UCSD-AML1 (cell line): Measurements from ENCODE around the gene TMEM179.
"Not testable (repeated sequence)": the region's sequence is repeated elsewhere in the genome, so short reads cannot be mapped to it uniquely, and the experiment has no call there.

ENCODE experiments used
- DNase-seq: peaks from one replicate; lab custom pipeline; 2025; ENCODE audit not compliant: unreplicated experiment; lab: John Stamatoyannopoulos, UW

TMEM179 gene

GRCh38 chr14:104638190-104638589, 33.6 kb upstream of the TMEM179 start:
- no peak for DNase-seq

DNA sequence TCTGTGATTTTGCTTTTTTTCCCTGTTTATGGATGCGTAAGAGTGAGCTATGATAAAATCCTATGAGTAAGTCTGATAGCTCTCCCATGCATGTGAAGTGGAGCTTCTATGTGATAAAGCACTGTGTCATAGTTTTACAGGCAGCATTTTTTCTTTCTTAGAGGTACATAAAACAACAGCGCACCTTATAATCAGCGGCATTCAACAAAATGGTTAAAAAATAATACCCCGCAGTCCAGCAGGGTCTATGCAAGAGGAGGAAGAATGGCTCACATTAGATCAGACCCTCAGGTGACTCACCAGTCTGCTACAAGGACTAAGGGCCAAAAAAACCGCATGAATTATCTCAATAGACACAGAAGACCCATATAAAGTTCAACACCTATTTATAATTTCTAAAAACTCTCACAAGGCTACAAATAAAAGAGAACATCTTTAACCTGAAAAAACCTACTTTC, 33.0 kb upstream of the TMEM179 start:
- no peak for DNase-seq

GRCh38 chr14:104636846-104637545, 32.4 kb upstream of the TMEM179 start:
- not testable (repeated sequence) for DNase-seq

GRCh38 chr14:104636131-104636530, 31.6 kb upstream of the TMEM179 start:
- no peak for DNase-seq

DNA sequence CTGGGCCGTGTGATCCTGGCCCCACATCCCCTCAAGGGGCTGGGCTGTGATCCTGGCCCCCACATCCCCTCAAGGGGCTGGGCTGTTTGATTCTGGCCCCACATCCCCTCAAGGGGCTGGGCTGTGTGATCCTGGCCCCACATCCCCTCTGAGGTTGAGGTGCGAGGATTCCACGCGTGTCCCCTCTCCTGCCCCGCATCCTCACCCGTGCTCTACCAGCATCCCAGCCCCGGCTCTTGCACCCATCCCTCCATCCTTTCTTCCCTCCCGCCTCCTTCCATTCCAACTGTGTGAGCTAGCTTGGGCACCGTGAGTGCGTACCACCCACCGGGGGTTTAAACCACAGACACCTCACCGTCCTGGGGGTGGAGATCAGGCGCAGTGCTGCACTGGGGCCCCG, 31.1 kb upstream of the TMEM179 start:
- DNase-seq: no peak

- no peak for DNase-seq
Measured at GRCh38 chr14:104634886-104635570, 30.5 kb upstream of the TMEM179 start.

GRCh38 chr14:104634138-104634760, 29.7 kb upstream of the TMEM179 start:
- DNase-seq: no peak

DNA sequence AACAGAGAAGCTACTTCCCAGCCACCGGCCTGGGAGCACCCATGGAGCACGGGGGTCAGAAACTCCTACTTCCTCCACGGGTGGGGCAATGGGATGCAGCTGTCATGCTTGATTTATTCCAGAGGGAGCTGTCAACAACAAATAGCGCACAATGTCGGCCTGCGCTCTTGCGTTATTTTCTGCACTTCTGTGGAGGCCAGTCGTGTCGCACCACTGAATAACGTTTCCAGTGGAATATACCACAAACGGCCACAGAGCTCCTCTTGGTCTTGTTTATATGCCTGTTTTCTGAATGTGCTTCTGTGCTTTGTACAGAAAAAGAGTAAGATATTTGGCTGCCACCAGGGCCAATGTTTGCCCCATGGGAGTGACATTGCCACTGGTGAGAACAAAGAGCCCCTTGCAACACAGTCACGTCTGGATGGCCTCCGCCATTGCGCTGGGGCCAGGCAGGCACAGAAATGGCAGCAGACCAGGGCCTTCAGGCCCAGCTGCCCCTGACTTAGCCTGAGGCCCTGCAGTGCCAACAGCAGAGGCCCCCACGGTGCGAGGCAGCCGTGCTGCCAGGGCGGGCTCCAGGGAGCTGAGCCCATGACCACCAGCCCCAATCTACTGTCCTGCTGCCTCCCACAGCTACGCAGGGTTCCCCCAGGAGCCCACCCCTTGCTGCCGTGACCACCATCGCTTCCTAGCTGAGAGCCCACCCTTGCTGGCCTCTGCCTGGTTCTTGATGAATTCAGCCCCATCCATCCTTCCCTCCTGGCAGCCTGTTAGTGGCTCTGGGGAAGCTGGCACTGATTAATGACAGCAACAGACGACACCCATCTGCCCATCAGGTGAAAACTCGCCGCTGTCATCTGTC, 28.9 kb upstream of the TMEM179 start:
- no peak for DNase-seq

- DNase-seq: no peak
Measured at GRCh38 chr14:104632781-104633180, 28.2 kb upstream of the TMEM179 start.

DNA sequence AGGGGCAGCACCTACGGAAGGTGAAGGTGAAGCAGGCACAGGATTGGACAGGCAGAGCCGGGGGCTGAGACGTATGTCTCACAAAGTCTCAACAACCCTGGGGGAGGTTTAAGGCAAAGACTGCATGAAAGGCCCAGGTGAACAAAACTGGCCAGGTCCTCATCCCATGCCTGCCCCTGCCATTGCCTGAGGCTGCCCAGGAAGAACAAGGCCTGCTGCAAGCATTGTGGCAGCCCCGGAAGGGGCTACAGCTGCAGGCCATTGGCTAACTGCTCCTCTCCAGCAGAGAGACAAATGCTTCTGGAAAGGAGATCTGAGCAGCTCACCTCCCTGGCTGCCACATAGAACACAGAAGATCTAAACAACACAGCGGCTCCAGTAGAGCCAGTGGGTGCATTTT, 20.4 kb upstream of the TMEM179 start:
- no peak for DNase-seq

- DNase-seq: no peak
Measured at GRCh38 chr14:104614126-104614812, 9.7 kb upstream of the TMEM179 start.

DNA sequence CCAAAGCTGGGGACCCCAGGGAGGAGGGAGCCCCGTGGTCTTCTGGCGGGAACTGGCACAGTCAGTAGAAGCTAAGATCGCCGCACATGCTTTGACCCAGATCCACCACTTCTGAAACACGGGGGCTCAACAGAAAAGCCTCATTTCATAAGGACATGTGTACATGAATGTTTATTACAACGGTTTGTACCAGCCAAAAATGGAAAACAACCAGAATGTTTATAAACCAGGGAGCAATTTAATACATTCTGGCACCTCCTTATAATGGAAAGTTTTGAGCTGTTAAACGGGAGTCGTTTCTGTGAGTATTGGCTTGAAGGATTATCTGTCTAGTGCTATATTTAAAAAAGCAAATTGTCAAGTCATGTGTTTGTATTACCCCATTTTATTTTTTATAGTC, 7.3 kb upstream of the TMEM179 start:
- DNase-seq: no peak

DNA sequence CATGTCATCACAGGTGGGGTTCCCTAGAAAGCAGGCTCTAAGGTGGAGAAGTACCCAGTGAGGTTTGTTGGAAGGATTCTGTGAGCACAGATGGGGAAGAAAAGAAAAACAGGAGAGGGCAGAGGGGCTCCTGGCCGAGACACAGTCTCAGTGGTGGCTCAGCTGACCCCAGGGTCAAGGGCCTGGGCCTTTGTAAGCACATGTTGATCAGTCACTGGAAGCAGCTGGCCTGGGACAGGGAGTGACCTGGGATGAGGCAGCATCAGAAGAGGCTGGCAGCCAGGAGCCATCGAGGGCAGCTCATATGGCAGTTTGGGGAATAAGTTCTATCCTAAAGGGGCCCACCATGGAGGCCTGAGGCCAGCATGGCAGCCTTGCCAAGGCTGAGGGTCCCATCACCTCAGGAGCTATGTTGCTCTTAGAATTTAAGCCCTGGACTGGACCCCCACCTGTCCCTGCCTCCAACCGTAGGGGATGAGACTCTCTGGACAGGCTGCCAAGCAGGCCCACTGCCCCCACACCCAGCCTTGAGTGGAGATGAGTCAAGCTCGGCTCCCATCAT, 6.3 kb upstream of the TMEM179 start:
- no peak for DNase-seq

DNA sequence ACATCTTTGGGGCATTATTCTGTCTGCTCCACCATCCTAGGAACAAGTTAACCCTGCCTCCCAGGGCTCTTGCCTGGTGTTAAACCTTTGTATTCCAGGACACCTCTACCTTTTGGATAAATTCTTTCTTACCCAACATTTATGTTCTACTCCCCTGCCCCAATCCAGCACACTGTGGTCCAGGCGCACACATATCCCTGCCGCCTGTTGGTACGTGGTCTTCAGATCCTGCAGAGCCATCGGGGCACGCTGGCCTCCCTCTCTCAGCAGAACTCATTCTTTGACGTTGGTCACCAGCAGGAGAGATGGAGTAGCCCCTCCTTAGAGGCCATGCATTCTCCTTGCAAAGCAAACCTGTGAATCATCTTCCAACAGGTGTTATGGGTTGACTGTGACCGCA, 5.1 kb upstream of the TMEM179 start:
- DNase-seq: no peak

GRCh38 chr14:104603711-104604401, 716 bp downstream of the TMEM179 start:
- DNase-seq: no peak

DNA sequence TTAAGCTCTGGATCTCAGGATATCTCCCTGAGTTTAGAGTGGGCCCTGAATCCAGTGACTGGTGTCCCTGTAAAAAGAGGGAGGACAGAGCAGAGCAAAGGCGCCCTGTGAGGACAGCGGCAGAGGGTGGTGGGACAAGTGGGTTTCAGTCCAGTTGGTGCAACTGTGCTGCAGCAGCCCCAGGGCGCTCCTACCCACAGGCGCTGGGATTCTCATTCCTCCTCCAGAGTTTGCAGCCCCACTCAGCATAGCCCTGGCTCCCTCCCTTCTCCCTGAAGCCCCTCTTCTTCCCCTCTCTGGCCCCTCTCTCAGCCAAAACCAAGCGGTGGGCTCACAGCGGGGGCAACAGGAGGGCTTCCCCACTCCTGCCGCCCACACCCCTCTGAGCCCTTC, 1.6 kb downstream of the TMEM179 start:
- no peak for DNase-seq

DNA sequence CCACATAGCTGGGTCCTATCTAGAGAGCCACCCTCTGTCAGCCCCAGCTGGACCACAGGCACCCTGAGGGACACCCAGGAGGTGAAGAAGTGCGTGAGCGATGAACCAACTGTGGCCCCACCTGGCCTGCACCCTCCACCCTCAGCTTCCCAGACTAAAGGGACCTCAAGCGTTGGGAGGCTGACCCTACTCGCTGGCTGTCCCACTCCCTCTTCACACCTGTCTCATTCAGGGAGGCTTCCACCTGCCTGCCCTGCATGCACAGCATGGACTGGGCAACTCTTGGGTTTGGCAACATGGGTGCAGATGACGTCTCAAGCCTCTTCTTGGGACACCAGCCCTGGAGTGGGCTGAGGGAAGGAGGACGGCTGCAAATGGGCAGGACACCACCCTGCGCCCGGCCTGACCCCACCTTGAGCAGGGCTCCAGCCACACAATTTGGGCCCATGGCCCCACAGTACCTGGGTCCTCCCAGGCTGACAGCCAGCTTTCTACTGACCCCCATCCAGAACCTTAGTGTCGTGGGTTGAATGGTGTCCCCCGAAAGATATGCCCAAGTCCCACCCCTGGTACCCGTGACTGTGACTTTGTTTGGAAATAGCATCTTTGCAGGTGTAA, 2.1 kb downstream of the TMEM179 start:
- DNase-seq: no peak

- no peak for DNase-seq
Measured at GRCh38 chr14:104601786-104602185, 2.8 kb downstream of the TMEM179 start.

DNA sequence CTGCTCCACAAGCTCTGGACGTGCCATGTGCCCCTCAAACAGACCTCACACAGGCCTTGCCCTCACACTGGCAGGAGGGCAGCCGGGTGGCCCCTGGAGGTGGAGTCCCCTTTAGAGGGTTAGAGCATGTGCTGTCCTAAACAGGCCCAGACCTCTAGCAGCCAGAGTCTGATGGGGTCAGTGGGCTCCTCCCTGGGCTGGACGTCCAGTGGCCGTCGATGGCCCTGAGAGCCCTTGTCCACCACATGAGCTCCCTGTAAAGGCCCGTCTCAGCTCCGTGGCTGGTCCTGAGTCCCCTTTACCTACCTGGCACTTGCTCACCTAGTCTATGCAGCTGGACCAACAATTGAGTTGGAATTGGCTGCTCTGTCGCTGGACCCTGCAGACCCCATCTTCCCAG, 3.8 kb downstream of the TMEM179 start:
- no peak for DNase-seq
